GM23338 (cell line): ENCODE results near the gene THOC2. TPM values are rescaled to one million over a fixed set of nuclear protein-coding genes. Genes with fewer than 3 reads are reported as not detected.

Experiments
- ATAC-seq: fragments of 200-7000 bp; cut with Tn5 transposase; 3 replicates; pipeline ENCODE4 v1.9.1; 2020
- DNase-seq: peaks from one replicate; pipeline ENCODE4 v3.0.0-alpha.2; 2015; ENCODE audit warnings: low spot score
- H2AFZ ChIP-seq: fragments of 200-600 bp; sonication (generic); 2 replicates; pipeline ENCODE4 v1.8.0; 2016; ENCODE audit warnings: antibody characterized with exemption, mild to moderate bottlenecking, moderate library complexity
- H3F3A ChIP-seq: fragments of 200-600 bp; sonication (generic); replicated peaks from 2 replicates; pipeline ENCODE4 v1.8.0; 2017; ENCODE audit warnings: antibody characterized with exemption, mixed run types, low read depth
- H3K27ac ChIP-seq: fragments of 200-600 bp; sonication (generic); 2 replicates; pipeline ENCODE4 v1.6.1; 2016; ENCODE audit warnings: low read depth
- H3K27me3 ChIP-seq: fragments of 200-600 bp; sonication (generic); 2 replicates; pipeline ENCODE4 v1.8.0; 2016; ENCODE audit warnings: mild to moderate bottlenecking, mixed run types, moderate library complexity; ENCODE audit not compliant: insufficient read depth
- H3K36me3 ChIP-seq: fragments of 200-600 bp; sonication (generic); 2 replicates; pipeline ENCODE4 v1.8.0; 2016; ENCODE audit warnings: mild to moderate bottlenecking; ENCODE audit not compliant: insufficient read depth
- H3K4me1 ChIP-seq: fragments of 200-600 bp; sonication (generic); 2 replicates; pipeline ENCODE4 v1.8.0; 2016; ENCODE audit warnings: mild to moderate bottlenecking, moderate library complexity; ENCODE audit not compliant: insufficient read depth
- H3K4me2 ChIP-seq: fragments of 200-600 bp; sonication (generic); 2 replicates; pipeline ENCODE4 v1.7.1; 2017; ENCODE audit warnings: mixed run types
- H3K4me3 ChIP-seq: fragments of 200-600 bp; sonication (generic); 2 replicates; pipeline ENCODE4 v1.6.1; 2016; ENCODE audit warnings: mixed run types
- H3K79me2 ChIP-seq: fragments of 200-600 bp; sonication (generic); replicated peaks from 2 replicates; pipeline ENCODE4 v1.8.0; 2017; ENCODE audit warnings: mild to moderate bottlenecking; ENCODE audit not compliant: insufficient read depth
- H3K9me2 ChIP-seq: fragments of 200-600 bp; sonication (generic); 2 replicates; pipeline ENCODE4 v1.8.0; 2017; ENCODE audit not compliant: insufficient read depth
- H4K20me1 ChIP-seq: fragments of 200-600 bp; sonication (generic); replicated peaks from 2 replicates; pipeline ENCODE4 v1.8.0; 2017; ENCODE audit warnings: mild to moderate bottlenecking; ENCODE audit not compliant: insufficient read depth
- H3K27ac Mint-ChIP-seq: 2 replicates; pipeline ENCODE4 v1.8.0; 2020; ENCODE audit warnings: inconsistent platforms, mild to moderate bottlenecking, moderate library complexity, mixed read lengths
- H3K27me3 Mint-ChIP-seq: 3 replicates; pipeline ENCODE4 v1.8.0; 2022; ENCODE audit warnings: low read depth, mild to moderate bottlenecking, moderate library complexity, mixed read lengths, inconsistent platforms; ENCODE audit not compliant: insufficient read depth, poor library complexity
- H3K36me3 Mint-ChIP-seq: 3 replicates; pipeline ENCODE4 v1.8.0; 2021; ENCODE audit warnings: low read depth, mild to moderate bottlenecking, inconsistent platforms, moderate library complexity, mixed read lengths
- H3K4me1 Mint-ChIP-seq: 3 replicates; pipeline ENCODE4 v1.8.0; 2020; ENCODE audit warnings: mild to moderate bottlenecking, inconsistent platforms, mixed read lengths
- H3K4me3 Mint-ChIP-seq: 3 replicates; pipeline ENCODE4 v1.8.0; 2021; ENCODE audit warnings: moderate library complexity, mild to moderate bottlenecking, inconsistent platforms, mixed read lengths
- H3K9me3 Mint-ChIP-seq: 3 replicates; pipeline ENCODE4 v1.8.0; 2020; ENCODE audit warnings: moderate library complexity, mild to moderate bottlenecking, inconsistent platforms, mixed read lengths
- CREB1 ChIP-seq: fragments of 250-450 bp; sonication (Bioruptor Pico); IDR thresholded peaks from 2 replicates; pipeline ENCODE4 v1.5.0; 2020; ENCODE audit warnings: low read depth, mild to moderate bottlenecking, moderate library complexity
- EZH2 ChIP-seq: fragments of 200-600 bp; sonication (generic); IDR thresholded peaks from one replicate; pipeline ENCODE4 v1.8.0; 2017; ENCODE audit warnings: antibody characterized with exemption, mild to moderate bottlenecking, low read depth; ENCODE audit not compliant: unreplicated experiment
- EZH2phosphoT487 ChIP-seq: fragments of 200-600 bp; sonication (generic); IDR thresholded peaks from one replicate; pipeline ENCODE4 v1.8.1; 2018; ENCODE audit warnings: antibody characterized with exemption; ENCODE audit not compliant: unreplicated experiment
- JUNB ChIP-seq: IDR thresholded peaks from one replicate; pipeline ENCODE4 v1.6.1; 2016; ENCODE audit warnings: antibody characterized with exemption; ENCODE audit not compliant: unreplicated experiment
- NANOG ChIP-seq: IDR thresholded peaks from 2 replicates; pipeline ENCODE4 v1.6.1; 2016; ENCODE audit warnings: antibody characterized with exemption, borderline replicate concordance
- POLR2AphosphoS5 ChIP-seq: IDR thresholded peaks from 2 replicates; pipeline ENCODE4 v1.6.1; 2016; ENCODE audit warnings: antibody characterized with exemption, low read depth
- ZNF114 ChIP-seq: fragments of 250-450 bp; sonication (Bioruptor Pico); IDR thresholded peaks from 2 replicates; pipeline ENCODE4 v1.5.0; 2020; ENCODE audit warnings: mild to moderate bottlenecking, moderate library complexity
- ZNF331 ChIP-seq: fragments of 250-450 bp; sonication (Bioruptor Pico); IDR thresholded peaks from 2 replicates; pipeline ENCODE4 v1.5.0; 2020; ENCODE audit warnings: low read depth, mild to moderate bottlenecking, moderate library complexity
- polyA plus RNA-seq: library from polyadenylated mRNA; unstranded; fragments of >200 nt; fragmentation: Nextera tagmentation; extraction: Ambion mirVana; gene quantifications from 2 replicates; pipeline ENCODE4 v1.2.1, GENCODE V29; 2016
- total RNA-seq: library from RNA; depleted of rRNA; stranded (reverse); fragments of >200 nt; shearing (Covaris generic); gene quantifications from 2 replicates; pipeline ENCODE4 v1.2.3, GENCODE V29; 2014
- TF ChIP-seq, protein P1 (sequence below): IDR thresholded peaks from 2 replicates; pipeline ENCODE4 v1.6.1; 2016; ENCODE audit warnings: antibody characterized with exemption
- TF ChIP-seq, protein P2 (sequence below): fragments of 250-450 bp; sonication (Bioruptor Pico); IDR thresholded peaks from 2 replicates; pipeline ENCODE4 v1.5.0; 2020; ENCODE audit warnings: mild to moderate bottlenecking, moderate library complexity
- TF ChIP-seq, protein P3 (sequence below), 2 experiments: fragments of 200-600 bp in 1 of 2; sonication (generic) in 1 of 2; conservative IDR thresholded peaks; 2 replicates each; pipeline versions ENCODE4 v1.5.1 to v1.6.1; 2016 to 2017; ENCODE audit warnings: antibody characterized with exemption in 2 of 2, low read depth in 2 of 2, mild to moderate bottlenecking in 2 of 2, moderate library complexity in 1 of 2

Gene THOC2
- total and polyA plus RNA-seq, 2 experiments from 2014 or later = 86.6 to 138 TPM

DNA sequence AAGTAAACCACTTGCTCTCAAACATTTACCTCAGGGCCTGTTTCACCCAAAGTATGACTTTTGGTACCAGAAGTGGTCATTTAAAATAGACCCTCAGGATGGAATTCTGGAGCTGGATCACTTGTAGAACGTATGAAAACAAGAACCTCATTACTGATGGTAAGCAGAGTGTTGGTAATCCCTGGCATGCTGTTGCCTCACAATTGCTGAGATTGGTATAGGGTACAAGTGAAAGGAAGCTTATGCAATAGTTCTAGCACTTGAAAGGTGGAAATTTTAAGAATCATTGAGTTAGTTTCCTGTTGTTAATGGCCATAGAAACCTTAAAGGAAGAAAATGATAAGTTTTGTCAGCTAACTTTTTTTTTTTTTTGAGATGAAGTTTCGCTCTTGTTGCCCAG is 22.3 kb upstream of the THOC2 start:
- no peak overlapping the region for H3K4me2 ChIP-seq
- H3K9me2 ChIP-seq = no peaks in the 10 kb centered on the region
- no peaks in the 10 kb centered on the region for H3K36me3 ChIP-seq
- H3K27me3 ChIP-seq = no peaks in the 10 kb centered on the region
- H4K20me1 ChIP-seq = no peaks in the 10 kb centered on the region
- no peak overlapping the region for H3K27ac ChIP-seq
- no peaks in the 10 kb centered on the region for H3K36me3 Mint-ChIP-seq
- H3K27me3 Mint-ChIP-seq = peaks cover 4% of the 10 kb centered on the region
- TF ChIP-seq, protein P1, sequence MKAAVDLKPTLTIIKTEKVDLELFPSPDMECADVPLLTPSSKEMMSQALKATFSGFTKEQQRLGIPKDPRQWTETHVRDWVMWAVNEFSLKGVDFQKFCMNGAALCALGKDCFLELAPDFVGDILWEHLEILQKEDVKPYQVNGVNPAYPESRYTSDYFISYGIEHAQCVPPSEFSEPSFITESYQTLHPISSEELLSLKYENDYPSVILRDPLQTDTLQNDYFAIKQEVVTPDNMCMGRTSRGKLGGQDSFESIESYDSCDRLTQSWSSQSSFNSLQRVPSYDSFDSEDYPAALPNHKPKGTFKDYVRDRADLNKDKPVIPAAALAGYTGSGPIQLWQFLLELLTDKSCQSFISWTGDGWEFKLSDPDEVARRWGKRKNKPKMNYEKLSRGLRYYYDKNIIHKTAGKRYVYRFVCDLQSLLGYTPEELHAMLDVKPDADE = no peak
- TF ChIP-seq ZNF114 (CRISPR knock-in tag) (no peak), EZH2phosphoT487 (no peak), POLR2AphosphoS5 (no peak), JUNB (no peak), CREB1 (CRISPR knock-in tag) (no peak), EZH2 (no peak), ZNF331 (CRISPR knock-in tag) (no peak), NANOG (no peak)
- TF ChIP-seq, protein P2, sequence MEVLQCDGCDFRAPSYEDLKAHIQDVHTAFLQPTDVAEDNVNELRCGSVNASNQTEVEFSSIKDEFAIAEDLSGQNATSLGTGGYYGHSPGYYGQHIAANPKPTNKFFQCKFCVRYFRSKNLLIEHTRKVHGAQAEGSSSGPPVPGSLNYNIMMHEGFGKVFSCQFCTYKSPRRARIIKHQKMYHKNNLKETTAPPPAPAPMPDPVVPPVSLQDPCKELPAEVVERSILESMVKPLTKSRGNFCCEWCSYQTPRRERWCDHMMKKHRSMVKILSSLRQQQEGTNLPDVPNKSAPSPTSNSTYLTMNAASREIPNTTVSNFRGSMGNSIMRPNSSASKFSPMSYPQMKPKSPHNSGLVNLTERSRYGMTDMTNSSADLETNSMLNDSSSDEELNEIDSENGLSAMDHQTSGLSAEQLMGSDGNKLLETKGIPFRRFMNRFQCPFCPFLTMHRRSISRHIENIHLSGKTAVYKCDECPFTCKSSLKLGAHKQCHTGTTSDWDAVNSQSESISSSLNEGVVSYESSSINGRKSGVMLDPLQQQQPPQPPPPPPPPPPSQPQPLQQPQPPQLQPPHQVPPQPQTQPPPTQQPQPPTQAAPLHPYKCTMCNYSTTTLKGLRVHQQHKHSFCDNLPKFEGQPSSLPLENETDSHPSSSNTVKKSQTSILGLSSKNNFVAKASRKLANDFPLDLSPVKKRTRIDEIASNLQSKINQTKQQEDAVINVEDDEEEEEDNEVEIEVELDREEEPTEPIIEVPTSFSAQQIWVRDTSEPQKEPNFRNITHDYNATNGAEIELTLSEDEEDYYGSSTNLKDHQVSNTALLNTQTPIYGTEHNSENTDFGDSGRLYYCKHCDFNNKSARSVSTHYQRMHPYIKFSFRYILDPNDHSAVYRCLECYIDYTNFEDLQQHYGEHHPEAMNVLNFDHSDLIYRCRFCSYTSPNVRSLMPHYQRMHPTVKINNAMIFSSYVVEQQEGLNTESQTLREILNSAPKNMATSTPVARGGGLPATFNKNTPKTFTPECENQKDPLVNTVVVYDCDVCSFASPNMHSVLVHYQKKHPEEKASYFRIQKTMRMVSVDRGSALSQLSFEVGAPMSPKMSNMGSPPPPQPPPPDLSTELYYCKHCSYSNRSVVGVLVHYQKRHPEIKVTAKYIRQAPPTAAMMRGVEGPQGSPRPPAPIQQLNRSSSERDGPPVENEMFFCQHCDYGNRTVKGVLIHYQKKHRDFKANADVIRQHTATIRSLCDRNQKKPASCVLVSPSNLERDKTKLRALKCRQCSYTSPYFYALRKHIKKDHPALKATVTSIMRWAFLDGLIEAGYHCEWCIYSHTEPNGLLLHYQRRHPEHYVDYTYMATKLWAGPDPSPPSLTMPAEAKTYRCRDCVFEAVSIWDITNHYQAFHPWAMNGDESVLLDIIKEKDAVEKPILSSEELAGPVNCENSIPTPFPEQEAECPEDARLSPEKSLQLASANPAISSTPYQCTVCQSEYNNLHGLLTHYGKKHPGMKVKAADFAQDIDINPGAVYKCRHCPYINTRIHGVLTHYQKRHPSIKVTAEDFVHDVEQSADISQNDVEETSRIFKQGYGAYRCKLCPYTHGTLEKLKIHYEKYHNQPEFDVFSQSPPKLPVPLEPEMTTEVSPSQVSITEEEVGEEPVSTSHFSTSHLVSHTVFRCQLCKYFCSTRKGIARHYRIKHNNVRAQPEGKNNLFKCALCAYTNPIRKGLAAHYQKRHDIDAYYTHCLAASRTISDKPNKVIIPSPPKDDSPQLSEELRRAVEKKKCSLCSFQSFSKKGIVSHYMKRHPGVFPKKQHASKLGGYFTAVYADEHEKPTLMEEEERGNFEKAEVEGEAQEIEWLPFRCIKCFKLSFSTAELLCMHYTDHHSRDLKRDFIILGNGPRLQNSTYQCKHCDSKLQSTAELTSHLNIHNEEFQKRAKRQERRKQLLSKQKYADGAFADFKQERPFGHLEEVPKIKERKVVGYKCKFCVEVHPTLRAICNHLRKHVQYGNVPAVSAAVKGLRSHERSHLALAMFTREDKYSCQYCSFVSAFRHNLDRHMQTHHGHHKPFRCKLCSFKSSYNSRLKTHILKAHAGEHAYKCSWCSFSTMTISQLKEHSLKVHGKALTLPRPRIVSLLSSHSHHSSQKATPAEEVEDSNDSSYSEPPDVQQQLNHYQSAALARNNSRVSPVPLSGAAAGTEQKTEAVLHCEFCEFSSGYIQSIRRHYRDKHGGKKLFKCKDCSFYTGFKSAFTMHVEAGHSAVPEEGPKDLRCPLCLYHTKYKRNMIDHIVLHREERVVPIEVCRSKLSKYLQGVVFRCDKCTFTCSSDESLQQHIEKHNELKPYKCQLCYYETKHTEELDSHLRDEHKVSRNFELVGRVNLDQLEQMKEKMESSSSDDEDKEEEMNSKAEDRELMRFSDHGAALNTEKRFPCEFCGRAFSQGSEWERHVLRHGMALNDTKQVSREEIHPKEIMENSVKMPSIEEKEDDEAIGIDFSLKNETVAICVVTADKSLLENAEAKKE = no peak
- TF ChIP-seq, protein P3, sequence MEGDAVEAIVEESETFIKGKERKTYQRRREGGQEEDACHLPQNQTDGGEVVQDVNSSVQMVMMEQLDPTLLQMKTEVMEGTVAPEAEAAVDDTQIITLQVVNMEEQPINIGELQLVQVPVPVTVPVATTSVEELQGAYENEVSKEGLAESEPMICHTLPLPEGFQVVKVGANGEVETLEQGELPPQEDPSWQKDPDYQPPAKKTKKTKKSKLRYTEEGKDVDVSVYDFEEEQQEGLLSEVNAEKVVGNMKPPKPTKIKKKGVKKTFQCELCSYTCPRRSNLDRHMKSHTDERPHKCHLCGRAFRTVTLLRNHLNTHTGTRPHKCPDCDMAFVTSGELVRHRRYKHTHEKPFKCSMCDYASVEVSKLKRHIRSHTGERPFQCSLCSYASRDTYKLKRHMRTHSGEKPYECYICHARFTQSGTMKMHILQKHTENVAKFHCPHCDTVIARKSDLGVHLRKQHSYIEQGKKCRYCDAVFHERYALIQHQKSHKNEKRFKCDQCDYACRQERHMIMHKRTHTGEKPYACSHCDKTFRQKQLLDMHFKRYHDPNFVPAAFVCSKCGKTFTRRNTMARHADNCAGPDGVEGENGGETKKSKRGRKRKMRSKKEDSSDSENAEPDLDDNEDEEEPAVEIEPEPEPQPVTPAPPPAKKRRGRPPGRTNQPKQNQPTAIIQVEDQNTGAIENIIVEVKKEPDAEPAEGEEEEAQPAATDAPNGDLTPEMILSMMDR (conservative IDR thresholded peaks at IDR 0.05; ENCODE audit: low read depth in 2 of 2) = no peak
- no peaks in the 10 kb centered on the region for H3F3A ChIP-seq
- H3K4me1 ChIP-seq = no peaks in the 10 kb centered on the region
- ATAC-seq (no peak), DNase-seq (no peak)
- no peak overlapping the region for H3K27ac Mint-ChIP-seq
- peaks cover 13% of the 10 kb centered on the region; the same call in 2 of the 3 replicates for H3K9me3 Mint-ChIP-seq
- no peak overlapping the region for H3K4me3 Mint-ChIP-seq
- H3K4me1 Mint-ChIP-seq = no peaks in the 10 kb centered on the region
- H3K4me3 ChIP-seq = no peak overlapping the region
- H3K79me2 ChIP-seq = no peaks in the 10 kb centered on the region
- no peak overlapping the region for H2AFZ ChIP-seq
